ENCODE data around the gene SLC22A6. TPM values are rescaled to one million over a fixed set of nuclear protein-coding genes. Genes with fewer than 3 reads are reported as not detected.

Gene SLC22A6
- total RNA-seq, 1 experiment from 2014 or later = not detected

DNA sequence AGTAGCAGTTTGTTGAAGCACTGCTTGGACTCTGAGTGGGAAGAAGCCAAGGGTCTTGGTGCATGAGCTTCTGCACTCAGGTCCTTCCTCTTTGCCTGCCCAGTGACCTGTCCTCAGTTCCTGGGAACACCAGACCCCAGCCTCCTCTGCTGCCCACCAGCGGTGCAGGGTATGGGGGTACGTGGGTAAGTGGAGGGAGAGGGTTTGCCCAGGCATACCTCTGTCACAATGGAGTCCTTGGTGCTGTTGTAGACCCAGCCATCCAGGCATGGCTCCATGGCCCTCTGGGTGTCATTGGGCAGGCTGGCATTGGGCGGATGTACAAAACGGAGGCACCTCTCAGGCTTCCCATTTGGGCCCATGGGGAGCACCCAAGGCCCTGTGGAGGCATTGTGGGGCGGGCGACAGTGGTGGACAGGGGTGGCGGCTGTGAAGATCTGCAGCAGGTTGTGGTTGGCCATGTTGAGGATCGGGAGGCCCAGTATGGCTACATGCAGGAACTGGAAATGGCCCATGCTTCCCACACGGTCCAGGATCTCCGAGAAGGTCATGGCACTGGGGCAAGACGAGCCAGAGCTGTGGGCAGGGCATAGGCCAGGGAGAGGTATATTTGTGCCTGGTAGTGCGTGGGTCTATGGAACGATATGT, 29.8 kb upstream of the SLC22A6 start:
- no peak for DNase-seq
- BruUV-seq (replicated peaks) = no TSS peak
- TF ChIP-seq, protein P1, sequence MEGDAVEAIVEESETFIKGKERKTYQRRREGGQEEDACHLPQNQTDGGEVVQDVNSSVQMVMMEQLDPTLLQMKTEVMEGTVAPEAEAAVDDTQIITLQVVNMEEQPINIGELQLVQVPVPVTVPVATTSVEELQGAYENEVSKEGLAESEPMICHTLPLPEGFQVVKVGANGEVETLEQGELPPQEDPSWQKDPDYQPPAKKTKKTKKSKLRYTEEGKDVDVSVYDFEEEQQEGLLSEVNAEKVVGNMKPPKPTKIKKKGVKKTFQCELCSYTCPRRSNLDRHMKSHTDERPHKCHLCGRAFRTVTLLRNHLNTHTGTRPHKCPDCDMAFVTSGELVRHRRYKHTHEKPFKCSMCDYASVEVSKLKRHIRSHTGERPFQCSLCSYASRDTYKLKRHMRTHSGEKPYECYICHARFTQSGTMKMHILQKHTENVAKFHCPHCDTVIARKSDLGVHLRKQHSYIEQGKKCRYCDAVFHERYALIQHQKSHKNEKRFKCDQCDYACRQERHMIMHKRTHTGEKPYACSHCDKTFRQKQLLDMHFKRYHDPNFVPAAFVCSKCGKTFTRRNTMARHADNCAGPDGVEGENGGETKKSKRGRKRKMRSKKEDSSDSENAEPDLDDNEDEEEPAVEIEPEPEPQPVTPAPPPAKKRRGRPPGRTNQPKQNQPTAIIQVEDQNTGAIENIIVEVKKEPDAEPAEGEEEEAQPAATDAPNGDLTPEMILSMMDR (conservative IDR thresholded peaks at IDR 0.05) = no peak
- no peak for TF ChIP-seq EZH2 (IDR thresholded peaks at IDR 0.05; ENCODE audit: low read depth)
- Histone ChIP-seq H3K4me2 (no peak overlapping the region), H3K27ac (no peak overlapping the region), H3K79me2 (ENCODE audit: low read depth) (no peaks in the 10 kb centered on the region), H2AFZ (no peak overlapping the region), H3F3A (ENCODE audit: insufficient read depth, low read depth) (no peaks in the 10 kb centered on the region), H3K4me1 (replicated peaks; ENCODE audit: insufficient read depth) (no peaks in the 10 kb centered on the region), H4K20me1 (ENCODE audit: insufficient read depth) (no peaks in the 10 kb centered on the region), H3K36me3 (ENCODE audit: low read depth) (no peaks in the 10 kb centered on the region), H3K9me3 (ENCODE audit: insufficient read depth, low read depth) (no peaks in the 10 kb centered on the region), H3K27me3 (ENCODE audit: insufficient read depth, low read depth) (peaks cover 98% of the 10 kb centered on the region), H3K4me3 (no peak overlapping the region), H3K9me2 (ENCODE audit: insufficient read depth) (no peaks in the 10 kb centered on the region)
- CTCF ChIA-PET = no interaction called here
- POLR2A ChIA-PET (ENCODE audit: unreplicated experiment) = no interaction called here
- intact Hi-C loops (cut with micrococcal nuclease; ENCODE audit: unreplicated experiment) = no loop called here

DNA sequence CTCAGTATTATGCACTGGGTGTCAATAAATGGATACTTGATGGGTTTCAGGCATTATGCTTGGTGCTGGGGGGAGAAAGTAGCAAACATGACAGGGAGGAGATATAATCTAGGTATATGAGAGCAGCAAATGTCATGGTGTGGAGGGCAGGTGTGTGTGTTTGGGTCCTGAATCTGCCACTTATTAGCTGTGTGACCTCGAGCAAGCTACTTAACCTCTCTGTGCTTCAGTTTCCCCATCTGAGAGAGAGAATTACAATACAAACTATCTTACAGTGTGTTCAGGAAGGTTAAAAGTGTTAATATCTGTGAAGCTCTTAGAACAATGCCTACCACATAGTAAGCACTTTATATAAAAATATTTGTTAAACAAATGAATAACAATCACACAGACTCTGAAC, 28.1 kb upstream of the SLC22A6 start:
- TF ChIP-seq EZH2 (IDR thresholded peaks at IDR 0.05; ENCODE audit: low read depth) = no peak
- TF ChIP-seq, protein P1 (conservative IDR thresholded peaks at IDR 0.05) = no peak
- no peaks in the 10 kb centered on the region for H3F3A ChIP-seq (ENCODE audit: insufficient read depth, low read depth)
- BruUV-seq (replicated peaks) = no TSS peak
- H3K9me3 ChIP-seq (ENCODE audit: insufficient read depth, low read depth) = no peaks in the 10 kb centered on the region
- DNase-seq = no peak
- H3K4me2 ChIP-seq = no peak overlapping the region
- H3K36me3 ChIP-seq (ENCODE audit: low read depth) = no peaks in the 10 kb centered on the region
- ChIA-PET POLR2A (ENCODE audit: unreplicated experiment) (no interaction called here), CTCF (no interaction called here)
- H3K79me2 ChIP-seq (ENCODE audit: low read depth) = no peaks in the 10 kb centered on the region
- intact Hi-C loops (cut with micrococcal nuclease; ENCODE audit: unreplicated experiment) = no loop called here
- H2AFZ ChIP-seq = no peak overlapping the region
- H3K9me2 ChIP-seq (ENCODE audit: insufficient read depth) = no peaks in the 10 kb centered on the region
- H3K27me3 ChIP-seq (ENCODE audit: insufficient read depth, low read depth) = peaks cover 94% of the 10 kb centered on the region
- no peaks in the 10 kb centered on the region for H4K20me1 ChIP-seq (ENCODE audit: insufficient read depth)
- H3K4me3 ChIP-seq = no peak overlapping the region
- H3K27ac ChIP-seq = no peak overlapping the region
- H3K4me1 ChIP-seq (replicated peaks; ENCODE audit: insufficient read depth) = no peaks in the 10 kb centered on the region

DNA sequence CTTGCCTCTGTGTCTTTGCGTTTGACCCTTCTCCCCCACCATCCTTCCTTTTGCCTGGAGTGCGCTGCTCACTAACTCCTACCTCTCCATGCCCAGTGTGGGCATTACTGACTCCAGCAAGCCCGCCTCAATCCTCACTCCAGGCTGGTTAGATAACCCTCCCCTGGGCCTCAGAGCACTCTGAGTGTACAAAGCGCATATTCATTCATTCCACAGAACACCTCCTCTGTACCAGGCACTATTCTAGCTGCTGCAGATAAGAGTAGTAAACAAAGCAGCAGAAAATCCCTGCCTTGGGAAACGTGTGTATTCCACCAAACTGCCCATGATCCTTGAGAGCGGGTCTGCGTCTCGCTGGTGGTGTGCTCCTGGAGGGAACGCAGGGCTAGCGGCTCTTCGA, 27.7 kb upstream of the SLC22A6 start:
- no peak for DNase-seq
- H3K4me2 ChIP-seq = no peak overlapping the region
- H4K20me1 ChIP-seq (ENCODE audit: insufficient read depth) = no peaks in the 10 kb centered on the region
- no peaks in the 10 kb centered on the region for H3K9me2 ChIP-seq (ENCODE audit: insufficient read depth)
- no peaks in the 10 kb centered on the region for H3K36me3 ChIP-seq (ENCODE audit: low read depth)
- BruUV-seq (replicated peaks) = no TSS peak
- no peak overlapping the region for H3K4me3 ChIP-seq
- no peaks in the 10 kb centered on the region for H3F3A ChIP-seq (ENCODE audit: insufficient read depth, low read depth)
- H3K4me1 ChIP-seq (replicated peaks; ENCODE audit: insufficient read depth) = no peaks in the 10 kb centered on the region
- no peak overlapping the region for H2AFZ ChIP-seq
- POLR2A ChIA-PET (ENCODE audit: unreplicated experiment) = no interaction called here
- H3K79me2 ChIP-seq (ENCODE audit: low read depth) = no peaks in the 10 kb centered on the region
- no peaks in the 10 kb centered on the region for H3K9me3 ChIP-seq (ENCODE audit: insufficient read depth, low read depth)
- H3K27me3 ChIP-seq (ENCODE audit: insufficient read depth, low read depth) = peaks cover 94% of the 10 kb centered on the region
- intact Hi-C loops (cut with micrococcal nuclease; ENCODE audit: unreplicated experiment) = no loop called here
- CTCF ChIA-PET = no interaction called here
- no peak overlapping the region for H3K27ac ChIP-seq
- TF ChIP-seq EZH2 (IDR thresholded peaks at IDR 0.05; ENCODE audit: low read depth) = no peak
- TF ChIP-seq, protein P1 (conservative IDR thresholded peaks at IDR 0.05) = no peak

Data from PC-9 (cell line).